ENCODE data around the gene ZBTB7B. TPM values are rescaled to one million over a fixed set of nuclear protein-coding genes. Genes with fewer than 3 reads are reported as not detected.

The ZBTB7B gene
- total RNA-seq, 1 donor from 2014 or later = 83.1 TPM

DNA sequence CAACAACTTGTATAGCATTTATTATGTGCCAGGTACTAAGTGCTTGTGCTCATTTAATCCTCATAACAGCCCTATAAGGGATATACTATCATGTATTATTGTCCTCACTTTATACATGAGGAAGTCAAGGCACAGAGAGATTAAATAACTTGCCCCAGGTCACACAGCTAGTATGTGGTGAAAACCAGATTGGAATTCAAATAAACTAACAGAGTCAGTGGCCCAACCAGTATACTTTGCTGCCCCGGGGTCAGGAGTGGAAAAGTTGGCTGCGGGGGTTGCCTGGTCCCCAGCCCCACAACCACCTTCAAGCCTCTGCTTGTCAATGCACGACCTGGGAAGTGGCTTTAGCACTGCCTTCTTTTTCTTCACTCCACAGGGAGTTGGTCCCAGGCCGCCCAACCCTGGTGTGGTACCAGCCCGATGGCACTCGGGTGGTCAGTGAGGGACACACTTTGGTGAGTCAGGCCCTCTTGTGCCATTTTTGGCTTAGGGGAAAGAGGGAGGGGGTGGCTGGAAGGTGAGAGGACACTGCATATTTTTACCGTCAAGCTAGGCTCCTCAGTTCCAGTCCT is 51.0 kb downstream of the ZBTB7B start:
- no peak for DNase-seq (ENCODE audit: low spot score in 2 of 2)
- Histone ChIP-seq H3K4me3 (no peak overlapping the region), H3K9me3 (no peaks in the 10 kb centered on the region), H3K27ac (no peak overlapping the region), H3K27me3 (no peaks in the 10 kb centered on the region), H3K4me1 (peaks cover 0 to 20% of the 10 kb centered on the region in 2 donors), H3K36me3 (peaks cover 27 to 43% of the 10 kb centered on the region in 2 donors)
- TF ChIP-seq, protein P1, sequence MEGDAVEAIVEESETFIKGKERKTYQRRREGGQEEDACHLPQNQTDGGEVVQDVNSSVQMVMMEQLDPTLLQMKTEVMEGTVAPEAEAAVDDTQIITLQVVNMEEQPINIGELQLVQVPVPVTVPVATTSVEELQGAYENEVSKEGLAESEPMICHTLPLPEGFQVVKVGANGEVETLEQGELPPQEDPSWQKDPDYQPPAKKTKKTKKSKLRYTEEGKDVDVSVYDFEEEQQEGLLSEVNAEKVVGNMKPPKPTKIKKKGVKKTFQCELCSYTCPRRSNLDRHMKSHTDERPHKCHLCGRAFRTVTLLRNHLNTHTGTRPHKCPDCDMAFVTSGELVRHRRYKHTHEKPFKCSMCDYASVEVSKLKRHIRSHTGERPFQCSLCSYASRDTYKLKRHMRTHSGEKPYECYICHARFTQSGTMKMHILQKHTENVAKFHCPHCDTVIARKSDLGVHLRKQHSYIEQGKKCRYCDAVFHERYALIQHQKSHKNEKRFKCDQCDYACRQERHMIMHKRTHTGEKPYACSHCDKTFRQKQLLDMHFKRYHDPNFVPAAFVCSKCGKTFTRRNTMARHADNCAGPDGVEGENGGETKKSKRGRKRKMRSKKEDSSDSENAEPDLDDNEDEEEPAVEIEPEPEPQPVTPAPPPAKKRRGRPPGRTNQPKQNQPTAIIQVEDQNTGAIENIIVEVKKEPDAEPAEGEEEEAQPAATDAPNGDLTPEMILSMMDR (IDR thresholded peaks at IDR 0.05) = no peak
- intact Hi-C loops (cut with DNase I) = loop anchor here (5.0 kb wide), 1 partner anchor 496 kb away; the partner anchor contains the start of gene UBE2Q1

DNA sequence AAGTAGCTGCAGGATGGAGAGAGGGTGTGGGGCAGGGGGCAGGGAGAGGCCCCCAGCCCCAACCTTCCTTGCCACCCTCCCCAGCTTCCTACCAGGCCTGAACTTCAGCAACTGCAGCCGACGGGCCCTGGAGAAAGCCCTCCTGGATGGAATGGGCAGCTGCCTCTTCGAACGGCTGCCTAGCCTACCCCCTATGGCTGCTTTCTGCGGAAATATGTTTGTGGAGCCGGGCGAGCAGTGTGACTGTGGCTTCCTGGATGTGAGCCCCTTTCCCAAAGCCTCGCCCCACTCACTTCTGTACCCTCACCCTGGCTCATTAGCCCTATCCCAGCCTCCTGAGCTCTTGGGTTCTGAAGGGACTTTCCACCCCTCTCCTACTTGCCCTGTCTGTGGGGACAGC is 54.5 kb downstream of the ZBTB7B start:
- no peaks in the 10 kb centered on the region for H3K9me3 ChIP-seq
- DNase-seq (ENCODE audit: low spot score in 2 of 2) = no peak
- TF ChIP-seq, protein P1 (IDR thresholded peaks at IDR 0.05) = no peak
- intact Hi-C loops (cut with DNase I) = no loop called here
- H3K27ac ChIP-seq = no peak overlapping the region
- H3K4me3 ChIP-seq = no peak overlapping the region
- peaks cover 29 to 62% of the 10 kb centered on the region in 2 donors for H3K36me3 ChIP-seq
- peaks cover 6 to 13% of the 10 kb centered on the region in 2 donors for H3K4me1 ChIP-seq
- no peaks in the 10 kb centered on the region for H3K27me3 ChIP-seq

GRCh38 chr1:155057788-155058211 is 55.2 kb downstream of the ZBTB7B start:
- Histone ChIP-seq H3K36me3 (peaks cover 29 to 62% of the 10 kb centered on the region in 2 donors), H3K4me3 (no peak overlapping the region), H3K27ac (no peak overlapping the region), H3K9me3 (no peaks in the 10 kb centered on the region), H3K27me3 (no peaks in the 10 kb centered on the region), H3K4me1 (peaks cover 11 to 13% of the 10 kb centered on the region in 2 donors)
- TF ChIP-seq, protein P1 (IDR thresholded peaks at IDR 0.05) = no peak
- DNase-seq (ENCODE audit: low spot score in 2 of 2) = no peak
- intact Hi-C loops (cut with DNase I) = no loop called here

DNA sequence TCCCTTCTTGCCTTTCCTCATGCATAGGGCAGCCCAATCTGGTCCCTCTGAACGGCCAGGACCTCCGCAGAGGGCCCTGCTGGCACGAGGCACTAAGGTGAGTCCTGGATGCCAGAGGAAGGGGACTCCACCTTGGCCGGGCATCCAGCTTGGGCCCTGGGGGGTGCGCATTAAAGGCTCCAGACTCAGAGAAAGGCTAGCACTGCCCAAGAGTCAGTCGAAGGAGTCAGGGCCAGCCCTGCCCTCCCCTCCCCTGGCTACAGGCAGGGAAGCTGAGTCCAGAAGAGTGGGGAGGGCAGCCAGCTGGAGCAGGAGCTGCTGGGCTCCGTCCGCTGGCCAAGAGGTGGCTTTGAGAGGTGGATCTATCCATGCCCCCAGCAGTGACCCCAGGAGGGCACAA is 58.1 kb downstream of the ZBTB7B start:
- intact Hi-C loops (cut with DNase I) = loop anchor here (1.0 to 5.0 kb wide), 2 partner anchors 15 to 103 kb away; partner anchors contain the start of gene PBXIP1
- no peak overlapping the region for H3K4me3 ChIP-seq
- no peaks in the 10 kb centered on the region for H3K27me3 ChIP-seq
- TF ChIP-seq, protein P1 (IDR thresholded peaks at IDR 0.05) = no peak
- H3K4me1 ChIP-seq = peaks cover 14 to 18% of the 10 kb centered on the region in 2 donors
- H3K9me3 ChIP-seq = no peaks in the 10 kb centered on the region
- H3K36me3 ChIP-seq = peaks cover 26 to 48% of the 10 kb centered on the region in 2 donors
- no peak for DNase-seq (ENCODE audit: low spot score in 2 of 2)
- H3K27ac ChIP-seq = no peak overlapping the region

- Histone ChIP-seq H3K4me3 (no peak overlapping the region), H3K27ac (no peak overlapping the region), H3K36me3 (peaks cover 18 to 39% of the 10 kb centered on the region in 2 donors), H3K4me1 (peaks cover 14 to 18% of the 10 kb centered on the region in 2 donors), H3K27me3 (no peaks in the 10 kb centered on the region), H3K9me3 (no peaks in the 10 kb centered on the region)
- TF ChIP-seq, protein P1 (IDR thresholded peaks at IDR 0.05) = peak; percentile 95 to 99 (median 99)
- DNase-seq (ENCODE audit: low spot score in 2 of 2) = peak; percentile 53 to 92
- intact Hi-C loops (cut with DNase I) = loop anchor here (1.0 to 5.0 kb wide), 2 partner anchors 16 to 104 kb away; partner anchors contain the start of gene PBXIP1
These were observed 59.0 kb downstream of the ZBTB7B start for GRCh38 chr1:155061381-155062150.
